Measurements from ENCODE around the gene TOP2A.
A peak's percentile ranks its signal among the peaks of the same experiment; 100 is the strongest.

Gene TOP2A, protein sequence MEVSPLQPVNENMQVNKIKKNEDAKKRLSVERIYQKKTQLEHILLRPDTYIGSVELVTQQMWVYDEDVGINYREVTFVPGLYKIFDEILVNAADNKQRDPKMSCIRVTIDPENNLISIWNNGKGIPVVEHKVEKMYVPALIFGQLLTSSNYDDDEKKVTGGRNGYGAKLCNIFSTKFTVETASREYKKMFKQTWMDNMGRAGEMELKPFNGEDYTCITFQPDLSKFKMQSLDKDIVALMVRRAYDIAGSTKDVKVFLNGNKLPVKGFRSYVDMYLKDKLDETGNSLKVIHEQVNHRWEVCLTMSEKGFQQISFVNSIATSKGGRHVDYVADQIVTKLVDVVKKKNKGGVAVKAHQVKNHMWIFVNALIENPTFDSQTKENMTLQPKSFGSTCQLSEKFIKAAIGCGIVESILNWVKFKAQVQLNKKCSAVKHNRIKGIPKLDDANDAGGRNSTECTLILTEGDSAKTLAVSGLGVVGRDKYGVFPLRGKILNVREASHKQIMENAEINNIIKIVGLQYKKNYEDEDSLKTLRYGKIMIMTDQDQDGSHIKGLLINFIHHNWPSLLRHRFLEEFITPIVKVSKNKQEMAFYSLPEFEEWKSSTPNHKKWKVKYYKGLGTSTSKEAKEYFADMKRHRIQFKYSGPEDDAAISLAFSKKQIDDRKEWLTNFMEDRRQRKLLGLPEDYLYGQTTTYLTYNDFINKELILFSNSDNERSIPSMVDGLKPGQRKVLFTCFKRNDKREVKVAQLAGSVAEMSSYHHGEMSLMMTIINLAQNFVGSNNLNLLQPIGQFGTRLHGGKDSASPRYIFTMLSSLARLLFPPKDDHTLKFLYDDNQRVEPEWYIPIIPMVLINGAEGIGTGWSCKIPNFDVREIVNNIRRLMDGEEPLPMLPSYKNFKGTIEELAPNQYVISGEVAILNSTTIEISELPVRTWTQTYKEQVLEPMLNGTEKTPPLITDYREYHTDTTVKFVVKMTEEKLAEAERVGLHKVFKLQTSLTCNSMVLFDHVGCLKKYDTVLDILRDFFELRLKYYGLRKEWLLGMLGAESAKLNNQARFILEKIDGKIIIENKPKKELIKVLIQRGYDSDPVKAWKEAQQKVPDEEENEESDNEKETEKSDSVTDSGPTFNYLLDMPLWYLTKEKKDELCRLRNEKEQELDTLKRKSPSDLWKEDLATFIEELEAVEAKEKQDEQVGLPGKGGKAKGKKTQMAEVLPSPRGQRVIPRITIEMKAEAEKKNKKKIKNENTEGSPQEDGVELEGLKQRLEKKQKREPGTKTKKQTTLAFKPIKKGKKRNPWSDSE (N-terminal part only)

DNA sequence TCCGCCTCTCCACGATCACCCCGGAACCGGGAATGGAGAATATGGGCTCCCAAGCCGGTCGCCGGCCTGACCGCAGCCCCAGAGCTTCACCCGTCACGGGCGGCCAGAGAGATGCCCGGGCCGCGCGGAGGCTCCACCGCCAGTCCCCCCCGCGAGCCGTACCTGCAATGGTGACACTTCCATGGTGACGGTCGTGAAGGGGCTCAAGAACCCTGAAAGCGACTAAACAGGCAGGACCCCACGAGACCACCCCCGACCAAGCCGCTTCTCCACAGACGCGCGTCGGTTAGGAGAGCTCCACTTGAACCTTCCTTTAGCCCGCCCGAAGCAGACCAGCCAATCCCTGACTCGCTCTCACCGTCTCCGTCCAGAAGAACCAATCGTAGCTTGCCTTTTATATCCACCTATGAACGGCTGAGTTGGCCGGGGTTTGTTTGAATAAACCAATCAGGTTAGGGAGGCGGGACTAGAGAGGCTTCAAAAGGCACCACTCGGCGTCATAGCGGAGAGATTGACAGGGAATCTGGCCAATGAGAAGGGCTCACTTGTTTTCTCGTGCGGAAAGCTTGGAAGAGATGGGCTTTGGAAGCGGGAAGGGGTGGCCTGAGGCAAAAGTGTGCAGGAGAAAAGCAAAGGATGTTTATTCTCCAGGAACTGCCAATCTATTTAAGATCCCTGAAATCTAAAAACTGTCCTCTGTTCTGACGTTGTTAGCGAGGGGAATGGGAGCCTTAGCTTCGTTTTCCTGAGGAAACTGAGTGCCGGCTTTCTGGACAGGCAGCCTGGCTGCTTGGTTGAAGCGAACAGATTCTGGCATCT is at the start of gene TOP2A:
Gene TOP2A (minus strand): TSS at position 288 of the 819 bp plus-strand sequence. CDS start 105 bp downstream, at position 183.
- DNase-seq: peak; percentile 60 to 99 (median 94)

DNA sequence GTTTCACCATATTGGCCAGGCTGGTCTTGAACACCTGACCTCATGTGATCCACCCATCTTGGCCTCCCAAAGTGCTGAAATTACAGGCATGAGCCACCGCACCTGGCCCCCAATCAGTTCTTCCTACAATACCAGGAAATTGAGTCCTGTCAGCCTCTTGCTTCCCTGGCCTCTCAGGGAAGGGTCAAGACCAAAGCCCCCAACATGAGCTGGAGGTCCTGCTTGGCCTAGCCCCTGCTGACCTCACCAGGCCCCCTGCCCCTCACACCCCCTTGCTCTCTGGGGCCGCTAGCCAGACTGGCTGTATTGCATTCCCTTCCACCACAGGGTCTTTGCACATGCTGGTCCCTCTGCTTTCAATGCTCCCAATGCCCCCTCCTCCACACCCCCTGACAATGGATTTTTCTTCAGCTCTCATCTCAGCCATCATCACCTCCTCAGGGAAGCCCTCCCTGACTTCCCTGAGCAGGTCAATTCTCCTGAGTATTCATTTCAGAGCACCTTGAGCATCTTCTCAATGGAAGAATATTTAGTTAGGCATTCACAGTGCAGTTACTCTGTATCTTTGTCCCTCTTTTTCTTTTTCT is 49.7 kb upstream of the TOP2A start:
- DNase-seq: no peak

DNA sequence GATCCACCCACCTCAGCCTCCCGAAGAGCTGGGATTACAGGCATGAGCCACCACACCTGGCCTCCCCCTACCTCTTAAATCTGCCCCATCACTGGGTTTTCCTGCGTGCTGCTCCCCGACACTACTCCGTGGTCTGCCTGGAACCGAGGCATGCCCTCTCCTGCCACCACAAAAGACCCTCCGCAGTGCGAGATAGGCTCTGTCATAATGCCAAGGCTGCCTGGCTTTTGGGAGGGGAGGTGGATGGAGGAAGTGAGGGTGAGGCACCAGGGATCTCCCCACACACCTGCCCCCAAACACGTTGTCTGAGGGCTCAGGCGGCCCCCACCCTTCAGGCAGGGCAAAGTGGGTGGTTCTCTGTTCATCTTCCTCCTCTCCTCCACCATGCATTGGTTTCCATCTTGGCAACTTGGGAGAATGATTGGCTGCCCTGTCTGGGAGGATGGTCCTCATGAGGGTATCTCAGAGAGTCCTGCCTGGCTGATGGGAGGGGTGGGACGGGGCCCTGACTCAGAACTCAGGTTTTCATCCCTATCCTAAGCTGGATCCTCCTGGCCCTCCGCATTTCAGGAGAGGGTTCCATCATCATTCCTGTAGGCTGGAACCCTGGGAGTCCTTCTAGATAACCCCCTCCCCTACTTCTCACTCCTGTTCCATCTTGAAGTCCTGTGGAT is 48.7 kb upstream of the TOP2A start:
- no peak for DNase-seq

DNA sequence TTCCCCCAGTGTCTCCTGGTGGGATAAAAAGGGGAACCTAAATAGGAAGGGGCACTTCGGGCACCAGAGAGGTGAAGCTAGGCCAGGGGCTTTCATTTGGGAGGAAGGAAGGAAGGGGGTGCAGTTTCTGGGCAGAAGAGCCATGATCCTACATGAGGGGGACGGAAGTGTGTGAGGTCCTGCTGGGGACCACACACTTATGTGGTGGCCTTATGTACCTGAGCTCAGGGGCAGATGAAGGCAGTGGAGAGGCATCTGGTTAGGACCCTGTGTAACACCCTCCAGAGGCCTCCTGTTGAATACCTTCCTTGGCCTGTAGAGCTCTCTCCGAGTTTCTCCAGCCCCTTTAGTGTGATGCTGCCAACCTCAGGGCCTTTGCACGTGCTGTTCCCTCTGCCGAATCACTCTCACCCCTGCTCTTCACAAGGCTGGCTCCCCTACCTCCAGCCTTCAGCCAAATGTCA is 46.7 kb upstream of the TOP2A start:
- no peak for DNase-seq

DNA sequence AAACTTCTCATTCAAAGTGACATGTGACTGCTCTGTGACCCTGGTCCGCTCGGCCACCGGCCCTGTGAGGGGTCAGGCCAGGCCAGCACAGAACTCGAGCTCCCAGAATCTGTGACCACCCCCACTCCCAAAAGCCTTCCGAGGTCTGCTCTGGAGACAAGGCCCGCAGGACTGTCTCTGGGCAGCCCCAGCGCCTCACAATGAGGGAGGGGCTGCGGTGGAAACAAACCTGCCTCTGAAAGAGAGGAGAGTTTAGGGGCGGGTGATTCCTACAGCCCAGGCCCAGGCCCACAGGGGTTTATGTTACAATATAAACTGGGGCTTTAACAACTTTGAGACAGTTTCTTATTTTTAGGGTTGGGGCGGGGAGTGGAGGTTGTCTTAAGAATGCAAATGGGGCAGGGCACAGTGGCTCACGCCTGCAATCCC is 45.4 kb upstream of the TOP2A start:
- DNase-seq: no peak

DNA sequence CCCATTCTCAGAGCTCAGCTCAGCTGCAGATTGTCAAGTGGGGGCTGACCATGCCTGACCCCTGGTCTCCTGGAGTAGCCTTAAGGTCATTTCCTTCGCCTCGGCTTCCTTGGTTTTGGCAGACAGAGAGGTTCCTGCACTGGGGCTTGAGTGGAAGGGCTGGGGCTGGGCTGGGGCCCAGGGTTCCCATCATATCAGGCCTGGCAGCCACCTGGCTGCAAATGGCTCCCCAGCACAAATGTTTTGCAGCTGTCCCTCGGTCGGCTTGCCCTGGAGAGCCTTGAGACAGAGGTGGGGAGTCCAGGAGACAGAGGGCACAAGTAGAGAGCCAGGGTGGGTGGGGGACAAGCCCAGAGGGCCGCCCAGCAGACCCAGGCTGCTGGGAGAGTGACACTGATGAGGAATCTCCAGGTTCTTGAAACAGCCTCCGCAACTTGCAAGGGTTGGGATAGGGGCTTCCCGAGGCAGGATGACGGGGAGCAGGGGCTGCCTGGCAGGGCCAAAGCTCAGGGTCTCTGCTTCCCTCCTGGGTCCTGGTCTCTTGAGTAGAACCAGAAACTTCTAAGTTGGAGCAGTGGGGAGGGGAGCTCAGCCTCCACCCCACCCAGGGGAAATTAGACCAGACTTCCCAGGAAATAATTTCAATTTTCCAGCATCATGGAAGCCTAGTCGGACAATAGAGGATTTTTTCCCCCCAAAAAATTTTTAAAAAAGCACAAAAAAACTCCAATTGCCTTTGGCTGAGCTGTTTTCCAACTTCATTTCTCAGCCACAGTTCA is 44.8 kb upstream of the TOP2A start:
- no peak for DNase-seq

DNA sequence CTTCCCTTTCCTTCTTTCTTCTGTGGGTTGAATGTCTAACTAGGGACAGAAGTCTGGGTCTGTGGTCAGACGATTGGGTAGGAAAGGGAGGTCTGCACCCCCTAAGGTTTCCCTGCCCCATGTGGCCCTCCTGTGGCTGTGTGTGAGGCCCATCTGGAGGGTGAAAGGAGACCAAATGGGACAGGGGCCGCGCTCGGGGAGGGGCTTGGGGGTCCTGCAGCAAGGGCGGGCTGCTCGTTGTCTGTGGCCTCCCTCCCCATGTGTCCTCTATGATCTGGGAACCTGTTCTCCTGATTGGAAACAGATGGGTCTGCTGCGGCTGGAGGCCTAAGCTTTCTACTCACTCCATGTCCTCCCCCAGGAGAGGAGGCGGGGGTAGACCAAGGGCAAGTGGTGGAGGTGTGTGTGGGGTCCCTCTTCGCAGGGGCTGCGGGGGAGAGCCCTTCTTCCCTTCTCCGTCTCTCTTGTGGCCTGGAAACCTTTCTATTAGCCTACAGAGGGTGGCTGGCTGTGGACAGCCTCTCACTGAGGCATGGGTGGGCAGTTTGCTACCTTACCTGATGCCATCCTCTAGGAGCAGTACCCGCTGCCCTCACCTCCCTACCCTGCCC is 44.1 kb upstream of the TOP2A start:
- no peak for DNase-seq

DNA sequence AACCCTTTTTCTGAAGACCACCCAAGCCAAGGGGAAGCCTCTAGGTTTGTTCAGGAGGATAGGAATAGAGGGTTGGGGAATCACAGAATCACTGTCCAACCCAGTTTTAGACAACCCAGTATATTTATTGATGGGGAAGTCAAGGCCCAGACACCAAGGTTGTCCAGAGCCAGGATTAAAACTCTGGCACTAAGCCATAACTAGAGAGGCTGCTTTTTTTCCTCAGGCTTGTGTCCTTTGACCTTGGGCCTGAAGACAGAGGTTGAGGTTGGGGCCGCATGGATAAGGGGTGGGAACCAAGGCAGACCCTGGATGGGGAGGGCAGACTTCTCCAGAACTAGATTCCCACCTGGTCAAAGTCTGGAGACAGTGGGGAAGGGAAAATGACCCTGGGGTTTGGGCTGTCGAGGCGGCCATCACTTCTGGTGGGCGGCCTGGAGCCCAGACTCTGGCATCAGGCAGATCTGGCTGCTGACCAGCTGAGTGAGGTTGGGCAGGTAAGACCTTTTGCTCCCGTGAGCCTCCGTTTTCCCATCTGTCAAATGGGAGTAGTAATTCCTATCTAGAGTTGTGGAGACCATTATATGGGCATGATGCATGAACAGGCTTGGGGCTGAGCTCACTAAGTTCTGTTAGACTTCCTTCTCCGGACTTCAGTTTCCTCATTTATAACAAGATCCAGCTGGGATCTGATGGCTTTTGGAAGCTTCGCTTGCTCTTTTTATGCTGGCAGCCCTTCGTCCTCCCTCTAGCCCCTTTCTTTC is 43.5 kb upstream of the TOP2A start:
- DNase-seq: no peak

DNA sequence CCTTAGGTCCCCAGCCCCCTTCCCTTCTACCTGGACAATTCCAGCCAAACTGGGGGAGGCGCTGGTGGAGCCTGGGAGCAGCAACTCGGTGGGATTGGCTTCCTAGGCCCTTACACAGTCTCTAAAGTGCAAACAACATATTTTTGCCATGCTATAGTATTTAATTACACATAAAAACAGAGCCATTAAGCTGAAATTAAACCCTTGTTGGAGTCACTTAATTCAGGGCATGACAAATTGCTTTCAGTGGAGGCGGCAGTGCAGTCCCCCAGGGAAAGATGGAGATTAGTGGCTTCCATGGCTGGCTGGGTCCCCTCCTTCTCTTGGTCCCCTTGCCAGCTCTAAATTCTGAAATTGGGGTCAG is 42.9 kb upstream of the TOP2A start:
- no peak for DNase-seq

DNA sequence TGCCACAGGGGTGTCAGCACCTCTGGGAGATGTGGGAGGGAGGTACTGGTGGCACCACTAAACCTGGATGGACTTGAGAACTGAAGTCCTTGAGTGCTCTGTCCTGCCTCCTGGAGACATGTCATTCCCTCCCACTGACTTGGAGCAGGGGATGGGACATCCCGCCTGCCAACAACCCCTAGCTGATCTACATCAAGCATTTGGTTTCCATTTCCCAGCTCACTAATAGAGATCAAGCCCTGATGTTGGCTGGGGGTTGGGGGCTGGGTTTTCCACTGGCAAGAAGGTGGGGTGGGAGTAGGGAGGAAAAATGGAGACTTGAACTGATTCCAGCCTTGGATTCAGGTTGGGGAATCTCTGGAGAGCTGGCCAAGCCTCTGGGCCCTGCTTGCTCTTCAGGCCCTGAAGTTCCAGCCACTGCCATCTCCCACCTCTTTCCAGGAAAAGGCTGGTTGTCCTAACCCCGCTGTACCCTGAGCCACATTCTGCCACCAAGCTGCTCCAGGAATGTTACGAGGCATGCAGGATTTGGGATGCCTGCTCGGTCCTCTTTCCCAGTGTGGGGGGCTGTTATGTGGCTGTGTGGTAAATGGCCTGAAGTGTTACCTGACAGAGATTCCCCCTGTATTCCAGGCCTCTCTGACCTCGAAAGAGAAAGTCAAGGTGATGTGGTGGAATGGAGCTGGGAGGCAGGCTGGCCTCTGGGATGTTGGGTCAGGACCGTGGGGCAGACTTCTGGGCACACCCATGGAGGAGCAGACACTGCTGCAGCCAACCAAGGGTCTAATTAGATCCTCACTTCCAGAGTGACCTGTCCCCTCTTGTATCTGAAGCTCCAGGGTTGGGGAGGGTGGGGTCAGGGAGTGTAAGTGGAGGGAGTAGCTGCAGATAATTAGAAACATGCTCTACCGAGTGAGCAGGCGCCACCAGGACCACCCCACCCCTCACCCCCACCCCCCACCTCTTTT is 42.2 kb upstream of the TOP2A start:
- no peak for DNase-seq

DNA sequence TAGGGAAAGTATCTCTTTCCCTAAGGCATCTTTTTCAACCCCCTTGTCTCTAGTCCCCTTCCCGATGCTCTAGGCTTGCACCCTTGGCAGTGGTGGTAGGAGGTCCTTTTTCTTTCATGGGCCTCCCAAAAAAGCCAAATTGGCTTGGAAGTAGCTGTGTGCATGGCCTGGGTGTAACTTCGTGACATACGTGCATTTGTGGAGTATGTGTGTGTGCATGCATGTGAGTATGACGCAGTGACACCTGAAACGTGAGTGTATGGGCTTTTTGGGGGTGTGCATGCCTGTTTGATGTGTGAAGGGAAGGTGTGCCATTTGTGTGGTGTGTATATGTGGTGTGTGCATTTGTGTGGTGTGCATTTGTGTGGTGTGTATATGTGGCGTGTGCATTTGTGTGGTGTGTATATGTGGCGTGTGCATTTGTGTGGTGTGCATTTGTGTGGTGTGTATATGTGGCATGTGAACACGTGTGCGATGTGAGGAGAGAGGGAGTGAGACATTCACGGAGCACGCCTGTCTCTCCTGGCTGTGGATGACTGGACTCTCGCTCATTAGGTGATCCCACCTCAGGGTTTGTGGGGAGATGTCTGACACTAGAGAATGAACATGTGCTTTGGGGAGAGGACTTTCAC is 41.3 kb upstream of the TOP2A start:
- DNase-seq: no peak

DNA sequence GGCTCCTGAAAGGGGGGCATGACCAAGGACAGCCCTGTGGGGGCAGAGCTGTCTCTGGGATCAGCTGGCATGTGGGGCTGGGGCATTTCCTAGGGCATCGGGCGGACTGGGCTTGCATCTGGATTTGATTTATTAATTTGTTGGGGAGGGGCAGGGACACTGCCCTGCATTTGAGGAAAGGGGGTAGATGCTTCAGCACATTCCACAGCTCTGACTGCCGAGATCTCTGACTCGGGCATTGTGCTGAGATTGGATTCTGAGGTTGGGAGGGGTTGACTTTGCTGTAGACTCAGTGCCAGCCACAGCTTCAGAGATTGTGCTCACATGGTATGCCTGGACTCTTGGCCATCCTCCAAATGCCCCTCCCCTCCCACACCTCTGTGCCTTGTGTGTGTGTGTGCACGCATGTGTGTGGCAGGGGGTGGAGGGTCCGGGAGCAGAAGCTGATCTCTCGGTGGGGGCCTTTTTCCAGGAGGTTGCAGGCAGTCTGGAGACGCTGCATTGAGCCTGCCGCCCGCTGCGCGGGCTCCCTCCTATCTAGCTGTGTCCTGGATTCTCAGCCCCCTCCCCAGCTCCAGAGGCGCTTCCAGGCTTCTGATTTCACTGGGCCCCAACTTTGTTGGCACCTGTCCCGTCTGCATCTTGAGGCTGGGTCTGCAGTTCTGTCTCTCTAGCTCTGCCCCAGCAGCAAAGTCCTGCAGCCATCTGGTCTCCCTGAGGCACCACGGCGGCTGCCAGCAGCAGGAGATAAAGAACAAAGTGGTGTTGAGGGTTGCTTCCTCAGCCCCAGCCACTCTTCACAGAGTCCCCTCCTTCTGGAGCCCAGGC is 40.5 kb upstream of the TOP2A start:
- peak in 1 of 56 donors; percentile 46 for DNase-seq

DNA sequence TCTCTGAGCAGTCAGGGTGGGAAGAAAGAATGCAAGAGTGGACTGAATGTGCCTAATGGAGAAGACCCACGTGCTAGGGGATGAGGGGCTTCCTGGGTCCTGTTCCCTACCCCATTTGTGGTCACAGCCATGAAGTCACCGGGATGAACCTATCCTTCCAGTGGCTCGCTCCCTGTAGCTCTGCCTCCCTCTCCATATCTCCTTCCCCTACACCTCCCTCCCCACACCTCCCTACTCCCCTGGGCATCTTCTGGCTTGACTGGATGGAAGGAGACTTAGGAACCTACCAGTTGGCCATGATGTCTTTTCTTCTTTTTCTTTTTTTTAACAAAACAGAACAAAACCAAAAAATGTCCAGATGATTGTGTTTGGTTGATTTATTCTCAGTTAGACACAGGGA is 39.7 kb upstream of the TOP2A start:
- DNase-seq: no peak

DNA sequence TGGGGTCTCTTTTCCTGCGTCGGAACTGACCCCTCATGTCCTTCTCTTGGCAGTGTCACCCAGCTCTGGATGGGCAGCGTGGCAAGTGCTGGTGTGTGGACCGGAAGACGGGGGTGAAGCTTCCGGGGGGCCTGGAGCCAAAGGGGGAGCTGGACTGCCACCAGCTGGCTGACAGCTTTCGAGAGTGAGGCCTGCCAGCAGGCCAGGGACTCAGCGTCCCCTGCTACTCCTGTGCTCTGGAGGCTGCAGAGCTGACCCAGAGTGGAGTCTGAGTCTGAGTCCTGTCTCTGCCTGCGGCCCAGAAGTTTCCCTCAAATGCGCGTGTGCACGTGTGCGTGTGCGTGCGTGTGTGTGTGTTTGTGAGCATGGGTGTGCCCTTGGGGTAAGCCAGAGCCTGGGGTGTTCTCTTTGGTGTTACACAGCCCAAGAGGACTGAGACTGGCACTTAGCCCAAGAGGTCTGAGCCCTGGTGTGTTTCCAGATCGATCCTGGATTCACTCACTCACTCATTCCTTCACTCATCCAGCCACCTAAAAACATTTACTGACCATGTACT is 38.8 kb upstream of the TOP2A start:
- no peak for DNase-seq

DNA sequence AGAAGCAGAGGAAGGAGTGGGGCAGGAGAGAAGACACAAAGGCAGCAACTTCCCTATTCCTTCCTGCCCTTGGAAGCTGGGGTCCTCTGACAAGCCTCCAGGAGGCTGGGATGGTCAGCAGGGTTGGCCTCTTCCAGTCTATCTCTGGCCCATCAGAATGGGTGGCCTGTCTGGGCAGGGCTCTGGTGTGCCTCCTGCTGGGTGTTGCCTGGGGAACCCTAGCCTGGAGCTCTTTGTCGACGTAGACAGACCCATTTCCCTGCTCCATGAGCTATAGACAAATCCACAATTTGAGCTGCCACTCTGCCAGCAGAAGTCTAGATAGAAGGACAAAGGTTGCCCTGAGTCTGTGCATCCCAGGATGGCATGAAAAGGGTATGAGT is 36.9 kb upstream of the TOP2A start:
- DNase-seq: no peak
